AG08395 (cell line): Measurements from ENCODE around the gene DCUN1D5.

Source experiments
- DNase-seq: peaks from one replicate; pipeline ENCODE4 v3.0.0; 2012; ENCODE audit warnings: mixed read lengths, low spot score

The DCUN1D5 gene

GRCh38 chr11:103091801-103092524, at the start of gene DCUN1D5:
Gene DCUN1D5 (minus strand): TSS chr11:103092160. CDS start chr11:103091872, 288 bp downstream.
- peak; percentile 98 for DNase-seq

GRCh38 chr11:103125462-103125861, 33.5 kb upstream of the DCUN1D5 start:
- no peak for DNase-seq

DNA sequence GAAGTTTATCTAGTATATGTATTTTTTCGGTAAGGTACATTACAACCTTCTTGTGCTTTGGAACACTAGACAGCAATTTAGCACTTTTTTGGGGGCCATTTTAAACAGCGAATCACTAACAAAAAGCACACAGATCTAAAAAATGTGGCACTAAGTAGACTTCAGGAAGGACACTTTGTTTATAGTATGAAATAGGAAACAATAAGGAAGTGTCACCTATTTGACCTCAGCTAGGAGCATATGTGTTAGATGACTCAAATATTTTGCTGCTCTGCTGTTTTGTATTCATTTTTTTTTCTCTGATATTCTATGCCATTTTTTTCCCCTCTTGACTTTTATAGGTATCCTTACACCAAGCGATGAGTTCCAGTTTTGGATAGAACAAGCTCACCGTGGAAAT, 22.9 kb upstream of the DCUN1D5 start:
- no peak for DNase-seq

DNA sequence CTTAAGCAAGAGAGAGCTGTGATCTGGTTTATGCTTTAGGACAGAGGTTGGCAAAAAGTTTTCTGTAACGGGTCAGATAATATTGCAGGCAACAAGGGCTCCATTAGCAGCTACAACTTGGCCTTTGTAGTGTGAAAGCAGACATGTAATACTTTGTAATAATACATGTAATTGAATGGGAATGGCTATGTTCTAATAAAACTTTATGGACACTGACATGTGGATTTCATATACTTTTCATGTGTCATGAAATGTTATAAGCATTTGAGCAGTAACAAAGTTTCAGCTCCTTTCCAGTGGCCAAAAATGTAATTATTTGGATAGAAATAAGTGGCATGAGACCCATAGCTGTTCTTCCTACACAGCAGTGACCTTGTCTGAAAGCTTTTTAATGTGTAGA, 20.4 kb upstream of the DCUN1D5 start:
- DNase-seq = no peak

GRCh38 chr11:103111400-103111799, 19.4 kb upstream of the DCUN1D5 start:
- no peak for DNase-seq

- peak; percentile 28 for DNase-seq
Observed at GRCh38 chr11:103110391-103110790, 18.4 kb upstream of the DCUN1D5 start.

- no peak for DNase-seq
Observed at GRCh38 chr11:103109818-103110388, 17.9 kb upstream of the DCUN1D5 start.

DNA sequence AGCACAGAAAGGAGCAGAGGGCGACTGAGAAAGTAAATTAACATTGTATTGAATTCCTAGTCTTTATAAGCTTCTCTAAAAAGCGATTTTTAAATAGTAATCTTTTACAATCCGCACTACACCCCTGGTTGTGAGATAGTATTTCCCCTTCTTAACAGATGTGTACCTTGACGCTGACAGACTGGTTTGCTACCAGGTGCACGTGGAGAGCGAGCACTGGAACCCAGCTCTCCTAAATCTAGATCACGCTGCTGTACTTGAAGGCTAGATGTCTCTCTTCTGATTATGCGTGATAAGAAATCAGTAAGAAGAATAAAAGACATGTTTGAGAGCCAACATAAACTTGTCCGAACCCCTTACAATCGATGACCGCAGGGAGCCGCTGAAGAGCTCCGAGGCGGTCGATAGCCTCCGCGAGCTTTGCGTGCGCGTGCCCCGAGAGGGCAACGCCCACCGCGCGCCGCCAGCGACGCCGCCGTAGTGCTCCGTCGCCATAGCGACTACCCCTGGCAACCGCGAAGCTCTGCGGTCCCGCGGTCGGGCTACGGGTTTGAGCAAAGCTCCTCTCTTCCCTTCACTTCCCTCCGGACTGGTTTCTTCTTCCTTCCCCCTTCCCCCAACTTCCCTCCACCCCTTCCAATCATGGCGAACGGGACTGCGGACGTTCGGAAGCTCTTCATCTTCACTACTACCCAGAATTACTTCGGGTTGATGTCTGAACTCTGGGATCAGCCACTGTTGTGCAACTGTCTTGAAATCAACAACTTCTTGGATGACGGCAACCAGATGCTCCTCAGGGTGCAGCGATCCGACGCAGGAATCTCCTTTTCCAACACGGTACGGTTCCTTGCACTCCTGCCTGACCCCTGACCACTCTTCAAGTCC, 17.2 kb upstream of the DCUN1D5 start, which contains the start of gene DYNC2H1:
Gene DYNC2H1, plus strand, starts transcription at position 494 of the 885 bp plus-strand sequence. Its CDS starts 149 bp downstream, at position 643.
- peak; percentile 97 for DNase-seq

DNA sequence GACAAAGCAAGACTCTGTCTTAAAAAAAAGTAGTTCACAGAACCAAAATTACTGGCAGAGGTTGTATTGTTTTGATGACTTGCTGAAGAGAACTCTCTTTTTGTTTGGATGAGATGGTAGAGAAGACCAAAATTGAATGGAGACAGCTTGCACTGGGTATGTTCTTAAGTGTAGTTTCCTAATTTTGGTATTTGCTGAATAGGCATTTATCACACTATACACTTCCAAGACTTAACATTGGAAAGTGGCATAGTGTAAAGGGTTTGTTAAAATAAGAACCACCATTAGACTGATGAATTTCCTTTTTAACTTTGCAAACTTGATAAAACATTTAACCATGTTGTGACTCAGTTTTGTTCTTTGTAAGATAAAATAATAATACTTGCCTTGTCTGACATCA, 5.3 kb upstream of the DCUN1D5 start:
- no peak for DNase-seq

- peak; percentile 22 for DNase-seq
Observed at GRCh38 chr11:103091064-103091800, 728 bp downstream of the DCUN1D5 start.

- no peak for DNase-seq
Observed at GRCh38 chr11:103086461-103086860, 5.5 kb downstream of the DCUN1D5 start.

GRCh38 chr11:103085758-103086365, 6.1 kb downstream of the DCUN1D5 start:
- DNase-seq = no peak

DNA sequence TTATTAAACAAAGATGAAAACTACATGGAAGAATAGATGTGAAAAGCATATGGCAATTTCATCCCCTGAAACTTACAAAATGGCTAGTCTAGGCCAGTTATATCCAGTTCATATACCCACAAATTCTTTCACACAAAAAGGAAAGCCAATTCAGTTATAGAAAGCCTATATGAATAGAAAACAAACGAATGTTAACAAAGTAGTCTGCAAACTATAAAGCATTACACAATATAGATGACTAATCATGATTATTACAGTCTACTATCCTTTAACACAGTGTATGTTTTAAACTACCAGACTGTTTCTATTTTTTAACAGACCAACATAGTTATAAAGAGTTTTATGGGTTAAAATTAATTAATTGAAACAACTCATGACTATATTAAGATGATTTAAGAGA, 12.1 kb downstream of the DCUN1D5 start:
- DNase-seq = no peak

DNA sequence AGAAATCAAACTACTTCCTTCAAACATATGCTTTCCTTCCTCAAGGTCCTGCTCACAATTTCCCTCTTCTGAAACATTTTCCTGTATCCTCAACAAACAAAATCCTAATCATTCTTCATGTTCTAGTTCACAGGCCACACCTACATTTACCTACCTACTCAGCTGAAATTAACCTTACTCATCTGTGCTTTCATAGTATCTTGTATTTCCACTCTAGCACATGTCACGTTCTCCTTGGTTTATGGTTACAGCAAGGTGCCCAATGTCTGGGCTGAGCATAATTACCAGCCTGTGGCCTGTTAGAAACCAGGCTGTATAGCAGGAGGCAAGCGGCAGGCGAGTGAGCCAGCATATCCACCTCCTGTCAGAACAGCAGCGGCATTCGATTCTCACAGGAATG, 13.2 kb downstream of the DCUN1D5 start:
- no peak for DNase-seq

DNA sequence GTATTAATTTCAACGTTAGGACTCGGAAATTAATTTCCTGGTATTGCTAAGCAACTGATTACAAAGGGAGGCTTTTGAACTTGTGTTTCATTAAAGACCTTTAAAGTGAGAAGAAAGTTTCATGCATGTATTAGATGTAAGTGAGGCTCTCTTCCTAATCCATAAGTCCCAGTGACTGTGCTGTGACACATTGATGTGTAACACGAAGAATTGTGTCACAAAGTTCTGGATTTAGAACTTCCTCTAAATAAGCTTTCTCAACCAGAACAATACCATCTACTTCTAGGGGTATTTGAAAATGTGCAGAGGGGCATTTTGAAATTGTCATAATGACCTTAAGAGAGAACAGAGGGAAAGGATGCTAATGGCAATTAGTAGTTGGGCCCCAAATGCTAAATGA, 14.4 kb downstream of the DCUN1D5 start:
- no peak for DNase-seq

- DNase-seq = no peak
Observed at GRCh38 chr11:103076361-103076760, 15.6 kb downstream of the DCUN1D5 start.

GRCh38 chr11:103071008-103071407, 21.0 kb downstream of the DCUN1D5 start:
- no peak for DNase-seq

DNA sequence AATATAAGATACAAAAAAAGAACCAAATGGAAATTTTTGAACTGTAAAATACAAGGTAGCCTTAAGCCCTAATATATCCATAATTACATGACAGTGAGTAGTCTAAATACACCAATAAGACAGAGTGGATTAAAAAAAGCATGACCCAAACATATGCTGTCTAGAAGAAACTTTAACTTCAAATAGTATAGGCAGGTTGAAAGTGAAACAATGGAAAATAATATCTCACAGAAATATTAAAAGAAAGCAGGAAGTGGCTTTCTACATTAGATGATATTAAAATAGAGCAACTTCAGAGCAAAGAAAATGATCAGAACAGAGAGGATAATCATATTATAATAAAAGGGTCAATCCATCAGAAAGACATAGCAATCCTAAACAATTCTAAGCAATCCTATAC, 21.8 kb downstream of the DCUN1D5 start:
- DNase-seq = no peak

GRCh38 chr11:103069367-103069766, 22.6 kb downstream of the DCUN1D5 start:
- no peak for DNase-seq

DNA sequence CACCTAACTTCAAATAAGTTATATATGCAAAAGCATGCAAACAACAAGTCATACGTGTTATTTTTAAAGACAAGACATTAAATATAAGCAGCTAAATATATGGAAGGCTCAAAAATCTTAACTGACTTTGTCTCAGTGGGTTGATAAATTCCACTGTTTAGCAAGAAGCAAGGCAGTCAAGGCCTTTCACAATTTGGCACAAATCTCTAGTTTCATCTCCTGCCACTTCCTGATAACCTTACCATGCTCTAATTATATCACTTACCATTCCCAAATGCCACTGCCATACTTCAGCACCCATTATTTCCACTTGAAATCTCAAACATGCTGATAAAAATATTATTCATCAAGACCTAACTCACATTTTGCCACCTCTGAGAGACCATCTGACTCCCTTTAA, 24.8 kb downstream of the DCUN1D5 start:
- no peak for DNase-seq

- no peak for DNase-seq
Observed at GRCh38 chr11:103061656-103062055, 30.3 kb downstream of the DCUN1D5 start.
